ENCODE data around the gene ZNF19.

- TF ChIP-seq CTCF (IDR thresholded peaks at IDR 0.05) (peak in 5 of 6 experiments; percentile 45 to 70 (median 61)), POLR2AphosphoS5 (IDR thresholded peaks at IDR 0.05) (no peak), EP300 (IDR thresholded peaks at IDR 0.05) (no peak)
Observed at GRCh38 chr16:71499775-71500364, 10.7 kb upstream of the ZNF19 start.

Measured in upper lobe of left lung (tissue), 4 donors.